AG04450 (cell line): ENCODE results near the gene SORT1. TPM values are rescaled to one million over a fixed set of nuclear protein-coding genes. Genes with fewer than 3 reads are reported as not detected.

Experiments used
- CTCF ChIA-PET: fragments of 300-600, 350-600 bp; formaldehyde crosslinking; extraction: SDS; loops from one replicate; lab custom pipeline; 2022; ENCODE audit warnings: antibody characterized with exemption, inconsistent platforms; lab: Charles Lee
- POLR2A ChIA-PET: fragments of 350-600 bp; formaldehyde crosslinking; extraction: SDS; loops from one replicate; lab custom pipeline; 2021; ENCODE audit warnings: antibody characterized with exemption, inconsistent platforms; lab: Yijun Ruan, JAX
- DNase-seq: peaks from one replicate; pipeline ENCODE4 v3.0.0-alpha.2; 2011; ENCODE audit warnings: low read depth, low spot score
- H3K27ac ChIP-seq: one replicate; pipeline ENCODE4 v1.5.1; 2012; ENCODE audit warnings: low read depth, low read length, control low read depth
- H3K27me3 ChIP-seq: one replicate; pipeline ENCODE4 v1.6.0; 2012; ENCODE audit warnings: low read length; ENCODE audit not compliant: control insufficient read depth, insufficient read depth
- H3K4me3 ChIP-seq: 2 replicates; pipeline ENCODE4 v1.5.1; 2011; ENCODE audit warnings: mild to moderate bottlenecking, low read depth, low read length, control low read depth
- H3K9me3 ChIP-seq: 2 replicates; pipeline ENCODE4 v1.5.1; 2012; ENCODE audit warnings: low read length; ENCODE audit not compliant: control insufficient read depth, insufficient read depth
- polyA plus RNA-seq: library from polyadenylated mRNA; depleted of rRNA; stranded (reverse); fragments of >200 nt; gene quantifications from 2 replicates; pipeline ENCODE4 v1.2.3, GENCODE V29; 2011
- TF ChIP-seq, protein P1 (sequence below): IDR thresholded peaks from 2 replicates; pipeline ENCODE4 v1.5.1; 2011; ENCODE audit warnings: low read depth, low read length, control low read depth, inconsistent platforms

The SORT1 gene
- polyA plus RNA-seq, 1 experiment, result 42.8 TPM

DNA sequence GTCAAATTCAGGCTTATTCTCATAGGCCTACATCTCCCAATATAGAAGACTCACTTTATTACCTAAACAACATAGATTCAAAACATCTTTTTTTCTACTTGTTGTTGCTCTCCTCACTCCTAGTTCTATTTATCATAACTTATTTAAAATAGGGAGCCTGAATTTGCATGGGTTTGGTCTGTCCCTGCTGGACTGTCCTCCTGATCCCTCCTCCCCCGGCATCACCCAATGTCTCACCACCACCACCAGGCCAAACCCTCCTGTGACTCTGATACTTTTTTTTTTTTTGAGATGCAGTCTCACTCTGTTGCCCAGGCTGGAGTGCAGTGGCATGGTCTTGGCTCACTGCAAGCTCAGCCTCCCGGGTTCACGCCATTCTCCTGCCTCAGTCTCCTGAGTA is 59.1 kb downstream of the SORT1 start:
- CTCF ChIA-PET, result no interaction called here
- Histone ChIP-seq H3K9me3 (no peaks in the 10 kb centered on the region), H3K4me3 (no peak overlapping the region), H3K27ac (no peak overlapping the region), H3K27me3 (no peaks in the 10 kb centered on the region)
- POLR2A ChIA-PET, result no interaction called here
- DNase-seq, result no peak
- TF ChIP-seq, protein P1, sequence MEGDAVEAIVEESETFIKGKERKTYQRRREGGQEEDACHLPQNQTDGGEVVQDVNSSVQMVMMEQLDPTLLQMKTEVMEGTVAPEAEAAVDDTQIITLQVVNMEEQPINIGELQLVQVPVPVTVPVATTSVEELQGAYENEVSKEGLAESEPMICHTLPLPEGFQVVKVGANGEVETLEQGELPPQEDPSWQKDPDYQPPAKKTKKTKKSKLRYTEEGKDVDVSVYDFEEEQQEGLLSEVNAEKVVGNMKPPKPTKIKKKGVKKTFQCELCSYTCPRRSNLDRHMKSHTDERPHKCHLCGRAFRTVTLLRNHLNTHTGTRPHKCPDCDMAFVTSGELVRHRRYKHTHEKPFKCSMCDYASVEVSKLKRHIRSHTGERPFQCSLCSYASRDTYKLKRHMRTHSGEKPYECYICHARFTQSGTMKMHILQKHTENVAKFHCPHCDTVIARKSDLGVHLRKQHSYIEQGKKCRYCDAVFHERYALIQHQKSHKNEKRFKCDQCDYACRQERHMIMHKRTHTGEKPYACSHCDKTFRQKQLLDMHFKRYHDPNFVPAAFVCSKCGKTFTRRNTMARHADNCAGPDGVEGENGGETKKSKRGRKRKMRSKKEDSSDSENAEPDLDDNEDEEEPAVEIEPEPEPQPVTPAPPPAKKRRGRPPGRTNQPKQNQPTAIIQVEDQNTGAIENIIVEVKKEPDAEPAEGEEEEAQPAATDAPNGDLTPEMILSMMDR, result no peak

GRCh38 chr1:109338091-109338490 is 59.6 kb downstream of the SORT1 start:
- TF ChIP-seq, protein P1, result no peak
- Histone ChIP-seq H3K27ac (no peak overlapping the region), H3K27me3 (no peaks in the 10 kb centered on the region), H3K4me3 (no peak overlapping the region), H3K9me3 (no peaks in the 10 kb centered on the region)
- CTCF ChIA-PET, result no interaction called here
- no peak for DNase-seq
- POLR2A ChIA-PET, result no interaction called here

GRCh38 chr1:109335091-109335490 is 62.6 kb downstream of the SORT1 start:
- CTCF ChIA-PET, result no interaction called here
- no peak for DNase-seq
- TF ChIP-seq, protein P1, result no peak

DNA sequence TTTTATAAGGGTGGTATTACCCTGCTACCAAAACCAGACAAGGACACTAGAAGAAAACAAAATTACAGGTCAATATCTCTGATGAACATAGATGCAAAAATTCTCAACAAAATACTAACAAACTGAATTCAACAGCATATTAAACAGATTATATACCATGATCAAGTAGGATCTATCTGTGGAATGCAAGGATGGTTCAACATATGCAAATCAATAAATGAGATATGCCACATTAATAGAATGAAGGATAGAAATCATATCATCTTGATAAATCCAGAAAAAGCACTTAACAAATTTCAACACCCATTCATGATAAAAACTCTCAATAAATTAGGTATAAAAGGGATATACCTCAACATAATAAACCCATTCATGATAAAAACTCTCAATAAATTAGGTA is 66.6 kb downstream of the SORT1 start:
- POLR2A ChIA-PET, result no interaction called here
- CTCF ChIA-PET, result no interaction called here
- no peaks in the 10 kb centered on the region for H3K27me3 ChIP-seq
- H3K27ac ChIP-seq, result no peak overlapping the region
- H3K4me3 ChIP-seq, result no peak overlapping the region
- TF ChIP-seq, protein P1, result no peak
- DNase-seq, result no peak
- H3K9me3 ChIP-seq, result peaks cover 7% of the 10 kb centered on the region

More at GRCh38 chr1:109335091-109335490, 62.6 kb downstream of the SORT1 start:
- Histone ChIP-seq H3K4me3 (no peak overlapping the region), H3K9me3 (peaks cover 7% of the 10 kb centered on the region), H3K27me3 (no peaks in the 10 kb centered on the region), H3K27ac (no peak overlapping the region)
- POLR2A ChIA-PET, result no interaction called here

DNA sequence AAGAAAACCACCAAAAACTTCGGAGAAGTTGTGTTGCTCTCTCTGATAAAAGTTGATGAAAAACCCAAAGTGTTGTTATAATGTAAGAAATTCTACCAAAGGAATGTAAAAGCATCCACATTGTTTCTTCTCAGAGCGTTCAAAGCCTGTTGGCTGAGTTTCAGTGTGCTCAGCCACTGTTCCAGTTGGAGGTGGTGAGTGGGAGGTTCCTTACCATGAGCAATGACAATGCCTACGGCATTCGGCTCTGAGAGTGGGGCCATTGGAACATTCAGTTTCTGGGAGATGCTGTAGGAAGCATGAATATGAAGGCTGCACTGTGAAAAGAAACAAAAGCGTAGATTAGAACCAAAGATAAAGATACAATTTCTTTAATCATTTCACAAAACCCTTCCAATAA is 70.4 kb downstream of the SORT1 start:
- Histone ChIP-seq H3K27me3 (no peaks in the 10 kb centered on the region), H3K27ac (no peak overlapping the region), H3K4me3 (no peak overlapping the region), H3K9me3 (peaks cover 3% of the 10 kb centered on the region)
- DNase-seq, result no peak
- POLR2A ChIA-PET, result no interaction called here
- CTCF ChIA-PET, result no interaction called here
- TF ChIP-seq, protein P1, result no peak
